Activated CD8-positive, alpha-beta memory T cell treated with anti-CD3 and anti-CD28 coated beads for 1 hour (primary cell): ENCODE data around the gene MEIOB.
"Not testable (repeated sequence)": the region's sequence is repeated elsewhere in the genome, so short reads cannot be mapped to it uniquely, and the experiment has no call there.

Experiments used
- DNase-seq, 2 donors: peaks; one replicate each; pipeline ENCODE4 v3.0.0-alpha.2; 2020; ENCODE audit warnings: low read depth in 1 of 2; ENCODE audit errors: extremely low read depth in 1 of 2

The MEIOB gene

GRCh38 chr16:1878256-1878655 lies 6.3 kb upstream of the MEIOB start:
- no peak for DNase-seq

- DNase-seq = no peak
Observed at GRCh38 chr16:1877804-1878203, 5.8 kb upstream of the MEIOB start.

GRCh38 chr16:1877089-1877488 lies 5.1 kb upstream of the MEIOB start:
- no peak for DNase-seq

GRCh38 chr16:1876468-1876867 lies 4.5 kb upstream of the MEIOB start:
- DNase-seq = no peak

- not testable (repeated sequence) for DNase-seq
Observed at GRCh38 chr16:1876066-1876465, 4.1 kb upstream of the MEIOB start.

GRCh38 chr16:1874854-1875253 lies 2.9 kb upstream of the MEIOB start:
- DNase-seq = no peak

GRCh38 chr16:1870365-1871082 lies 1.4 kb downstream of the MEIOB start:
- DNase-seq = no peak

GRCh38 chr16:1865902-1866690 lies 5.9 kb downstream of the MEIOB start:
- DNase-seq = no peak

GRCh38 chr16:1863681-1864460 lies 8.1 kb downstream of the MEIOB start:
- DNase-seq = no peak

GRCh38 chr16:1862394-1862793 lies 9.6 kb downstream of the MEIOB start:
- no peak for DNase-seq

- DNase-seq = no peak
Observed at GRCh38 chr16:1861730-1862129, 10.2 kb downstream of the MEIOB start.

GRCh38 chr16:1859650-1860049 lies 12.3 kb downstream of the MEIOB start:
- no peak for DNase-seq

GRCh38 chr16:1858189-1858865 lies 13.6 kb downstream of the MEIOB start:
- no peak for DNase-seq

- DNase-seq = no peak
Observed at GRCh38 chr16:1857433-1858097, 14.4 kb downstream of the MEIOB start.

GRCh38 chr16:1851793-1852192 lies 20.2 kb downstream of the MEIOB start:
- no peak for DNase-seq

GRCh38 chr16:1850981-1851380 lies 21.0 kb downstream of the MEIOB start:
- DNase-seq = no peak

- no peak for DNase-seq
Observed at GRCh38 chr16:1846416-1846815, 25.5 kb downstream of the MEIOB start.

- no peak for DNase-seq
Observed at GRCh38 chr16:1845985-1846384, 26.0 kb downstream of the MEIOB start.

GRCh38 chr16:1839554-1839953 lies 32.4 kb downstream of the MEIOB start:
- DNase-seq = no peak

GRCh38 chr16:1834096-1834495 lies 37.9 kb downstream of the MEIOB start:
- no peak for DNase-seq
